Cerebellar cortex (tissue), 1 donor: ENCODE data around the gene COLQ.
"Not testable (repeated sequence)": the region's sequence is repeated elsewhere in the genome, so short reads cannot be mapped to it uniquely, and the experiment has no call there.

Experiments
- DNase-seq: peaks from one replicate; pipeline ENCODE4 v3.0.0-alpha.2; 2015; ENCODE audit warnings: low spot score

The COLQ gene

GRCh38 chr3:15521573-15521965, at the start of gene COLQ:
TSS of gene COLQ (minus strand) at chr3:15521706. CDS start at chr3:15521625, 81 bp downstream.
- no peak for DNase-seq

DNA sequence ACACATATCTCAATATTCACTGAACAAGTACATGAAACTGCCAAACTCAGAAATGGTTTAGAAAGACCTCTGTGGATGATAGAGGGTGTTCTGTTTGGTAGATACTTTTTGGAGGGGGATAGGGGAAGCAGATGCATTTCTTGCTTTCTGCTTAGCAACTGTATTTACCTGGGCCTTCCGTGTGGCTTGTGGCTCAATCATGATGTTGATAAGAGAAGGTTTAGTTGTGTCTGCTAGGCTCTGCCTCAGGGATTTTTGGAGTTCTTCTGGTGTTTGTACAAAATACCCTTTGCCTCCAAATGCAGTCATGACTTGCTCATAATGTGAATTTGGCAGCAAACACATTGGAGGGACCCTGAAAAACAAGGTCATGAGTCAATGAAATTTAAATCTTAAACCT, 41.7 kb upstream of the COLQ start:
- DNase-seq, result no peak

- no peak for DNase-seq
These were observed 41.1 kb upstream of the COLQ start for GRCh38 chr3:15562560-15562959.

- no peak for DNase-seq
These were observed 37.1 kb upstream of the COLQ start for GRCh38 chr3:15558581-15558980.

DNA sequence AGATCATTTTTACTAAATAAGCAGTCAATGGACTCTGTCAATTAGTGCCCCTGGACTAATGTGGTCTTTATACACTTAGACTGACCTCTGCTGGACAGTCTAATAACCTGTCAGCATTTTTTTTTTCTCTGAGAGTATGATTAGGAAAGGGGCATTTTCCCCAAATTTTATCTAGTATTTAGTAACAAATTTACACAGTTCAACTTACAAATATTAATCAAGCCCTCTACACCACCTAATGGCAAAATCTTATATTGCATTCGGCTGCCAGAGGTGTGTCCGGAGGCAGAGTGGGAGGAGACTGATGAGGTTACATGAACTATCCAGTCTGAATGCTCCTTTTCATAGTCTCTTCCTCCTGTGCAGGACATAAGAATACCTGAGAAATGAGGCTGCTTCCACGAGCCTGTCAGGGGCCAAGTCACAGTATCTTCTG, 36.0 kb upstream of the COLQ start:
- peak; percentile 78 for DNase-seq

DNA sequence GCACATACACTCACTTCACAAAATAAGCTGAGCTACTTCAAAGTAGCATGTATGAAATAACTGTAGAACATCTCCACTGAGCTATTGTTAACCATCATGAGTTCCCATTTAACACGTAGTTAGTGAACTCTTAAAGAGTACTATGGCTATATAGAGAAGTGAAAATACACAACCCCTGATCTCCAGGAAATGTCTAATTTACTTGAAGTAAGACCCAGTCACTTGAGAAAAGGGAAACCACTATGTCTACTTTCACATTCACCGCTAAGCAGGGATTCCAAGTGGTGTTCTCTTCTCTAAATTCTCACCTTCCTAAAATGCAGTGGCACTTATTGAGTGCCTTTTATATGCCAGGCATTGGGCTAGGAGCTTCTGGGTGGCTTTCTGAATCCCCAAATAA, 35.0 kb upstream of the COLQ start:
- DNase-seq, result no peak

- DNase-seq, result no peak
These were observed 32.2 kb upstream of the COLQ start for GRCh38 chr3:15553749-15554148.

DNA sequence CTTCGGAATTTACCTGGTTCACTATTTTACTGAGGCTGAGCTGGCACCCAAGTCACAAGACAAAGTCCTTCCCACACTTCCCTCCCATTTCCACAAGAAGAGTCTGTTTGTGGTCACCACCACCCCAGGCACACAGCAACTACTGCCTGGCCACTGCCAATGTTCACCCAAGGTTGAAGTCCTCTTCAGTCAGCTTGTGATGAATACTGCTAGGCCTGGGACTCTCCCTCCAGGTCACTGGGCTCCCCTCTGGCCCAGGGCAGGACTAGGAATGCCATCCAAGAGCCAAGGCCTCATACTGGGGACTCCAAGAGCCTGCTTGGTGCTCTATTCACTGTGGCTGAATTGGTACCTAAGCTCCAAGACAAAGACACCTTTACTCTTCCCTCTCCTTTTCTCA, 30.4 kb upstream of the COLQ start:
- no peak for DNase-seq

DNA sequence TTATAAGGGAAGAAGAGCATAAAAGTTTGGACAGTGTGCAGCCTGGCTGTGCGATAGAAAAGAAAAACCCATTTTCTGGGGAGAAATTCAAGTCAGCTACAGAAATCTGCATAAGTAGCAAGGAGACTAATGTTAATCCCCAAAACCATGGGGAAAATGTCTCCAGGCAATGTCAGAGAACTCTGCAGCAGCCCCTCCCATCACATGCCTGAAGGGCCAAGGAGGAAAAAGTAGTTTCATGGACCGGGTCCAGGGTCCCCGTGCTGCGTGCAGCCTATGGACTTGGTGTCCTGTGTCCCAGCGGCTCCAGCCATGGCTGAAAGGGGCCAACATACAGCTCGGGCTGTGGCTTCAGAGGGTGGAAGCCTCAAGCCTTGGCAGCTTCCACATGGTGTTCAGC, 28.3 kb upstream of the COLQ start:
- DNase-seq, result no peak

DNA sequence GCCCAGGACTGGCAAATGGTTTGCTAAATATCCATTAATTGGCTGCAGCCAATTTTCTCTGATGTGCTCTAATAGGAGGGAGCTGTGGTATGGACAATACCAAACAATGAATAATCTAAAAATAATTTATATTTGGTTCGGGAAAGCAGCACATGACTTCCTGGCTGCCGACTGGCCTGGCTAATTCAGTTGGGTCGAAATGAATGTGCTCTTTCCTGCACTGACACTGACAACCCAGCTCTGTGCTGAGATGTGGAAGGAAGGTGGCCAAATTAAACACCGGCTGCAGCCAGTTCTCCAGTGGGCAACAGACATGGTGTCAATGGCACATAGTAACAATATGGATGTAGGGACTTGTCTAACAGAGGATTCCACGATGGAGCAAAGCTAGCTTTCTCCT, 21.1 kb upstream of the COLQ start:
- peak; percentile 67 for DNase-seq

- DNase-seq, result no peak
These were observed 19.9 kb upstream of the COLQ start for GRCh38 chr3:15541371-15541770.

- no peak for DNase-seq
These were observed 17.6 kb upstream of the COLQ start for GRCh38 chr3:15539066-15539465.

- no peak for DNase-seq
These were observed 16.8 kb upstream of the COLQ start for GRCh38 chr3:15538345-15538744.

- no peak for DNase-seq
These were observed 15.3 kb upstream of the COLQ start for GRCh38 chr3:15536856-15537255.

DNA sequence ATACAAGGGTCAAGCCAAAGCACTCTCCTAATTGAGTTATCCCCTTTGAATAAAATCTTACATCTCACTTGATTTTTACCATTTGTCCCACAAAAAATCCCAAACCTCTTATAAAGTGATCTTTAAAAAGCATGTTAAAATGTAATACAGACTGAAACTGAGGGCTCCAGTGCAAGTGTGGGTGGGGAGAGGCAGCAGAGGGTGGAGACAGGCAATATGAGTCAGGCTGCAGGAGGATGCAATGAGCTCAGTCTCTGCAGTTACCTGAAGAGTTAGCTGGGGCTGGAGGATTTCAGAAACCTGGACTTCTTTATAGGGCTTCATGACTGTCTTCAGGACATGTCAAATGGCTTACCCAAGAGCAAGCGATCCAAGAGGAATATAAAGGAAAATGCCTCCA, 14.2 kb upstream of the COLQ start:
- DNase-seq, result no peak

DNA sequence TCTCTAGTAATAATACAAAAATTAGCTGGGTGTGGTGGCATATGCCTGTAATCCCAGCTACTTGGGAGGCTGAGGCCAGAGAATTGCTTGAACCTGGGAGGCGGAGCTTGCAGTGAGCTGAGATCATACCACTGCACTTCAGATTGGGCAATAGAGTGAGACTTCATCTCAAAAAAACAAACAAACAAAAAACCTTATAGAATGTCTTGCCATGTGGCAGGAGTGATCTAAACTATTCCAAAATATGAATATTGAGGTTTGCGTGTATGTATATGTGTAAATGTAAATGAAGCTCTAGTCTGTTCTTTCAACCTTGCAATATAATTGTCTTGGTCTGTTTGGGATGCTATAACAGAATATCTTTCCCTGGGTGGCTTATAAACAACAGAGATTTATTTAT, 11.1 kb upstream of the COLQ start:
- DNase-seq, result not testable (repeated sequence)

DNA sequence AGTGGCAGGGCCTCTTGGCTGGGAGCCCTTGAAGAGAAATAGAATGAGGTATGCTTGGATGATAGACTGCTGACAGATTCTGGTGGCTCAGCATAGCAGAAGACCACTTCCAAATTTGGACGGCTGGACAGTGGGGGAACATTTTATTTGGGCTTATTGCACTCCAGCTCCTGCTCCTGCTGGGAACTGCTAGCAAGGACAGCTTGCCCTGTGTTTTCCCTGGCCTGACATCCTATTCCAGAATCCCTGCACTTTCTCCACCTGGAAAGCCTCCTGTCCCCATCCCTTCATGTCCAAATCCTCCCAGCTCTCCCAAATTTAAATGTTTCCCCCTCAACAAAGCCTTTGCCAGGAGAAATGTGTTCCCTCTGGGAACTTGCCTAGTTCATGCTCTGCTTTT, 9.8 kb upstream of the COLQ start:
- DNase-seq, result peak; percentile 92

- DNase-seq, result no peak
These were observed 7.5 kb upstream of the COLQ start for GRCh38 chr3:15528854-15529537.

DNA sequence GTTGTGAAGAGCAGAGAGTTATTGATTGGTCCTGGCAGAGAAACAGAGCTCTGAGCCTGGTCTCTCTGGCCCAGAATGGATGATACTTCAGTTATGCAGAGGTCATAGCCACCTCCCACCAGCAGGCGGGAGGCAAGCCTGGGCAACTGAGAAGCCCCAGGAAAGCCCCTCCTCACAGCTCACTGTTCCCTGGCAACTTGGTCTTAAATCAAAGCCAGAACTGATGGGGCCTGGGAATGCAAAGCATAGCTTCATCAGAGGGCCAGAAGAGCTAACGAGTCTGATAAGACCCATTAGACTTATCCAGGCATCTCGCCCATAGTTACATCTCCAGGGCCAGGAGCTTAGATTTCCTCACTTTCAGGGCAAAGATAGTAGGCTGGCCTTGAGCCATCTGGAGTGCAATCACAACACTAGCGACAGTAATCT, 5.5 kb upstream of the COLQ start:
- DNase-seq, result no peak

GRCh38 chr3:15525790-15526189, 4.3 kb upstream of the COLQ start:
- DNase-seq, result no peak

- no peak for DNase-seq
These were observed 2.3 kb upstream of the COLQ start for GRCh38 chr3:15523660-15524417.

- no peak for DNase-seq
These were observed 510 bp upstream of the COLQ start for GRCh38 chr3:15522016-15522415.

DNA sequence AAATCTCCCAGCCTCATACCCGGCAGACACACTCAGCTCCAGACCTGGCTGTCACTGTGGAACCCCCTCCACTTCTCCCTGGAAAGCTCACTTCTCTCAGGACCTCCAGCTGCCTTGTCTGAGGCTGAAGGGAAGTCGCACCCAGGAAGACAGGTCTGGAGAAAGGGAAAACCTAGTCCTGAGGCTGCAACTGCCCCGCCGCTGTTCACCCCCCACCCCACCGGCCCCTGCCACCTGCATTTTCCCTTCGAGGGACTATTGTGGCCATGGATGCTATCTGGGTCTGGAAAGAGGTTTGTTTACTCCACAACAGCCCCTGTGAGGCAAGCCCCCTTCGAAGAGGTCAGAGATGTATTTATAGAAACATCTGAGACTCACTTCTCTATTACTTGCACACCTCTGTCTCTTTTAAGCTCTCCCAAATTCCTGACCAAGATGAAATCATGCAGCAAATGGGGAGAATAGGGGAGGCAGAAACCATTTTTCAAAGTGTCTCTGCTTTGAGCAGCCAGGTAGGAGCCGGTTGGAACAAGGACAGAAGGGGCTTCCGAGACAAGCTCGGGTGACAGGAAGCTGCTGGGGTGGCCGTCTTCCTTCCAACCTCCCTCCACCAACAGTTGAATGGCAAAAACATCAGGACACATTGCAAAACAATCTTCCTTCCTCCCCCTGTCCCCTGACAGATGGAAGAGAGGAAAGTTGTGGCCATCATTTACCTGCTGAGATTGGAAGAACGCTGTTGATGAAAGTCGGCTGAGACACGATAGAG, 518 bp downstream of the COLQ start:
- DNase-seq, result no peak
